Glomerular visceral epithelial cell (primary cell): ENCODE results near the gene CPZ.

ENCODE experiments used
- DNase-seq: peaks from one replicate; pipeline ENCODE4 v3.0.0-alpha.2; 2016; ENCODE audit errors: extremely low spot score

Gene CPZ

GRCh38 chr4:8639777-8640720 lies 47.5 kb downstream of the CPZ start:
- peak; percentile 6 for DNase-seq

- no peak for DNase-seq
Measured at GRCh38 chr4:8640816-8641215, 48.3 kb downstream of the CPZ start.

GRCh38 chr4:8641256-8641655 lies 48.7 kb downstream of the CPZ start:
- DNase-seq, result no peak

- no peak for DNase-seq
Measured at GRCh38 chr4:8641931-8642650, 49.5 kb downstream of the CPZ start.

GRCh38 chr4:8642651-8643321 lies 50.2 kb downstream of the CPZ start:
- DNase-seq, result no peak

GRCh38 chr4:8643441-8643840 lies 50.9 kb downstream of the CPZ start:
- no peak for DNase-seq

GRCh38 chr4:8643986-8644385 lies 51.4 kb downstream of the CPZ start:
- no peak for DNase-seq

GRCh38 chr4:8644461-8644891 lies 51.9 kb downstream of the CPZ start:
- DNase-seq, result no peak

- no peak for DNase-seq
Measured at GRCh38 chr4:8644966-8645752, 52.6 kb downstream of the CPZ start.

GRCh38 chr4:8645753-8646124 lies 53.2 kb downstream of the CPZ start:
- no peak for DNase-seq

GRCh38 chr4:8646296-8647093 lies 53.9 kb downstream of the CPZ start:
- no peak for DNase-seq

GRCh38 chr4:8647094-8647570 lies 54.6 kb downstream of the CPZ start:
- DNase-seq, result no peak

- DNase-seq, result no peak
Measured at GRCh38 chr4:8647626-8648025, 55.1 kb downstream of the CPZ start.

GRCh38 chr4:8648296-8648695 lies 55.7 kb downstream of the CPZ start:
- DNase-seq, result no peak

GRCh38 chr4:8648816-8649630 lies 56.5 kb downstream of the CPZ start:
- no peak for DNase-seq

GRCh38 chr4:8649631-8650361 lies 57.2 kb downstream of the CPZ start:
- DNase-seq, result no peak

GRCh38 chr4:8651661-8652180 lies 59.2 kb downstream of the CPZ start:
- DNase-seq, result no peak

GRCh38 chr4:8652181-8653078 lies 59.9 kb downstream of the CPZ start:
- no peak for DNase-seq
